WTC11 (cell line): ENCODE results near the gene RNF212B. TPM values are rescaled to one million over a fixed set of nuclear protein-coding genes. Genes with fewer than 3 reads are reported as not detected.
A peak's percentile ranks its signal among the peaks of the same experiment; 100 is the strongest.

ENCODE experiments used
- ATF3 ChIP-seq: sonication (generic); formaldehyde crosslinking; conservative IDR thresholded peaks from 2 replicates; pipeline ENCODE4 v1.8.1; 2022; ENCODE audit warnings: mild to moderate bottlenecking, missing genetic modification reagents
- CBFB ChIP-seq: sonication (generic); formaldehyde crosslinking; IDR thresholded peaks from 2 replicates; pipeline ENCODE4 v1.8.1; 2022; ENCODE audit warnings: mild to moderate bottlenecking, low read depth, missing genetic modification reagents
- CREB1 ChIP-seq: sonication (generic); formaldehyde crosslinking; IDR thresholded peaks from 2 replicates; pipeline ENCODE4 v1.8.0; 2023; ENCODE audit warnings: mild to moderate bottlenecking, missing genetic modification reagents
- CREM ChIP-seq: sonication (generic); formaldehyde crosslinking; IDR thresholded peaks from 2 replicates; pipeline ENCODE4 v1.8.1; 2022; ENCODE audit warnings: mild to moderate bottlenecking, missing genetic modification reagents, moderate library complexity
- CTCF ChIP-seq: fragments of 200-600 bp; IDR thresholded peaks from 2 replicates; pipeline ENCODE4 v1.8.0; 2022; ENCODE audit warnings: antibody characterized with exemption
- E2F1 ChIP-seq: sonication (generic); formaldehyde crosslinking; IDR thresholded peaks from 2 replicates; pipeline ENCODE4 v1.8.0; 2022; ENCODE audit warnings: mild to moderate bottlenecking, missing genetic modification reagents
- E2F4 ChIP-seq: sonication (generic); formaldehyde crosslinking; IDR thresholded peaks from 2 replicates; pipeline ENCODE4 v1.8.1; 2022; ENCODE audit warnings: low read depth, mild to moderate bottlenecking, moderate library complexity, missing genetic modification reagents, borderline replicate concordance
- E2F5 ChIP-seq: sonication (generic); formaldehyde crosslinking; IDR thresholded peaks from 2 replicates; pipeline ENCODE4 v1.8.1; 2022; ENCODE audit warnings: mild to moderate bottlenecking, moderate library complexity, missing genetic modification reagents
- ELF4 ChIP-seq: sonication (generic); formaldehyde crosslinking; IDR thresholded peaks from 2 replicates; pipeline ENCODE4 v1.8.1; 2022; ENCODE audit warnings: low read depth, mild to moderate bottlenecking, moderate library complexity, missing genetic modification reagents
- FOXP1 ChIP-seq: sonication (generic); formaldehyde crosslinking; IDR thresholded peaks from 2 replicates; pipeline ENCODE4 v1.8.0; 2022; ENCODE audit warnings: missing genetic modification reagents, mild to moderate bottlenecking, moderate library complexity, borderline replicate concordance
- FOXP4 ChIP-seq: sonication (generic); formaldehyde crosslinking; IDR thresholded peaks from 2 replicates; pipeline ENCODE4 v1.8.0; 2022; ENCODE audit warnings: mild to moderate bottlenecking, missing genetic modification reagents
- IRF1 ChIP-seq: sonication (generic); formaldehyde crosslinking; IDR thresholded peaks from 2 replicates; pipeline ENCODE4 v1.8.0; 2023; ENCODE audit warnings: missing genetic modification reagents
- JUN ChIP-seq: sonication (generic); formaldehyde crosslinking; IDR thresholded peaks from 2 replicates; pipeline ENCODE4 v1.8.0; 2023; ENCODE audit warnings: mild to moderate bottlenecking, missing genetic modification reagents
- KAT7 ChIP-seq: sonication (generic); formaldehyde crosslinking; IDR thresholded peaks from 2 replicates; pipeline ENCODE4 v1.8.1; 2023; ENCODE audit warnings: missing genetic modification reagents, mild to moderate bottlenecking, borderline replicate concordance
- MAX ChIP-seq: sonication (generic); formaldehyde crosslinking; IDR thresholded peaks from 2 replicates; pipeline ENCODE4 v1.8.0; 2022; ENCODE audit warnings: mild to moderate bottlenecking, missing genetic modification reagents
- NFE2L1 ChIP-seq: sonication (generic); formaldehyde crosslinking; IDR thresholded peaks from 2 replicates; pipeline ENCODE4 v1.8.1; 2023; ENCODE audit warnings: missing genetic modification reagents
- NR3C1 ChIP-seq: sonication (generic); formaldehyde crosslinking; conservative IDR thresholded peaks from 2 replicates; pipeline ENCODE4 v1.8.1; 2023; ENCODE audit warnings: low read depth, mild to moderate bottlenecking, missing genetic modification reagents
- PREB ChIP-seq: sonication (generic); formaldehyde crosslinking; IDR thresholded peaks from 2 replicates; pipeline ENCODE4 v1.8.1; 2022; ENCODE audit warnings: mild to moderate bottlenecking, missing genetic modification reagents, moderate library complexity, borderline replicate concordance
- TCF7 ChIP-seq: sonication (generic); formaldehyde crosslinking; IDR thresholded peaks from 2 replicates; pipeline ENCODE4 v1.8.0; 2022; ENCODE audit warnings: mild to moderate bottlenecking, low read depth, missing genetic modification reagents, moderate library complexity
- TEAD1 ChIP-seq: sonication (generic); formaldehyde crosslinking; IDR thresholded peaks from 2 replicates; pipeline ENCODE4 v1.8.0; 2022; ENCODE audit warnings: mild to moderate bottlenecking, missing genetic modification reagents
- ZBTB21 ChIP-seq: sonication (generic); formaldehyde crosslinking; IDR thresholded peaks from 2 replicates; pipeline ENCODE4 v1.8.1; 2023; ENCODE audit warnings: mild to moderate bottlenecking, missing genetic modification reagents, borderline replicate concordance
- ZNF219 ChIP-seq: sonication (generic); formaldehyde crosslinking; IDR thresholded peaks from 2 replicates; pipeline ENCODE4 v1.8.0; 2023; ENCODE audit warnings: missing genetic modification reagents, mild to moderate bottlenecking, borderline replicate concordance
- ZNF317 ChIP-seq: sonication (generic); formaldehyde crosslinking; IDR thresholded peaks from 2 replicates; pipeline ENCODE4 v1.8.1; 2023; ENCODE audit warnings: low read depth, mild to moderate bottlenecking, moderate library complexity, missing genetic modification reagents, borderline replicate concordance
- ZNF396 ChIP-seq: fragments of 250-450 bp; sonication (Bioruptor Pico); IDR thresholded peaks from 2 replicates; pipeline ENCODE4 v1.8.0; 2021; ENCODE audit warnings: mild to moderate bottlenecking, moderate library complexity, borderline replicate concordance
- ZNF423 ChIP-seq: fragments of 250-450 bp; sonication (Bioruptor Pico); IDR thresholded peaks from 2 replicates; pipeline ENCODE4 v2.1.2; 2022; ENCODE audit warnings: mild to moderate bottlenecking, moderate library complexity
- ZSCAN18 ChIP-seq: fragments of 250-450 bp; sonication (Bioruptor Pico); IDR thresholded peaks from 2 replicates; pipeline ENCODE4 v2.1.2; 2022; ENCODE audit warnings: mild to moderate bottlenecking, moderate library complexity
- total RNA-seq: library from RNA; stranded (reverse); gene quantifications from 3 replicates; pipeline ENCODE4 v1.2.3, GENCODE V29; 2021

Gene RNF212B
- total RNA-seq, 1 experiment from 2014 or later = 0.46 TPM

GRCh38 chr14:23286020-23286901, 48.5 kb downstream of the RNF212B start, which contains the start of gene HOMEZ (continued):
- TF ChIP-seq TEAD1 (CRISPR knock-in tag) (peak; percentile 71), FOXP4 (CRISPR knock-in tag) (0 out of 2 replicates have a peak, but pooled peaks have one; percentile 30), TCF7 (CRISPR knock-in tag) (no peak), CTCF (no peak), E2F4 (CRISPR knock-in tag) (no peak), JUN (no peak), CBFB (CRISPR knock-in tag) (no peak), MAX (peak; percentile 64), ATF3 (CRISPR knock-in tag) (no peak), ZNF396 (CRISPR knock-in tag) (no peak), PREB (CRISPR knock-in tag) (no peak; the same call in 1 of the 2 replicates), KAT7 (no peak), NR3C1 (CRISPR knock-in tag) (no peak), CREM (CRISPR knock-in tag) (no peak), ZNF219 (no peak), ZNF317 (CRISPR knock-in tag) (no peak), IRF1 (CRISPR knock-in tag) (no peak), E2F1 (no peak), NFE2L1 (no peak; the same call in 1 of the 2 replicates), FOXP1 (CRISPR knock-in tag) (no peak), ZNF423 (CRISPR knock-in tag) (no peak), ZBTB21 (CRISPR knock-in tag) (no peak), ZSCAN18 (CRISPR knock-in tag) (no peak), ELF4 (CRISPR knock-in tag) (0 out of 2 replicates have a peak, but pooled peaks have one; percentile 17), E2F5 (CRISPR knock-in tag) (0 out of 2 replicates have a peak, but pooled peaks have one; percentile 41), CREB1 (CRISPR knock-in tag) (no peak)
